Measurements from ENCODE around the gene NEU3.

DNA sequence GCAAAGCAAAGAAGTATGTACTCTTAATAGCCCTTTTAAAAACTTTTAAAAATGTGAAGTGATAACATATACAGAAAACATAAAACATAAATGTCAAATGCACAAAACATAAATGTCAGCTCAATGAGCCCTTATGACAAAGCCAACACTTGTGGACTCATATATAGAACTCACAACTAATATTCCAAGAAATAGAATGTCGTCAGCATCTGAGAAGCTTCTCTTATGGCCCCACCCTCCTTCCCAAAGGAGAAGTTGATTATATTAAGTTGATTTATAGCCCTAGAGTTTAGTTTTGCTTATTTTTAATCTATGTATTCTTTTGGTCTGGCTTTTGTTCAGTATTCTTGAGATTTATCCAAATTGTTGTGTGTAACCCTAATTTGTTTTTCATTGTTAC lies 13.8 kb downstream of the NEU3 start:
- TF ChIP-seq ZNF557 (CRISPR knock-in tag; IDR thresholded peaks at IDR 0.05) (no peak), FOXP1 (IDR thresholded peaks at IDR 0.05) (no peak), FOXP1 (CRISPR knock-in tag; IDR thresholded peaks at IDR 0.05) (no peak), RERE (CRISPR knock-in tag; IDR thresholded peaks at IDR 0.05; ENCODE audit: low read depth) (no peak), FLYWCH1 (CRISPR knock-in tag; IDR thresholded peaks at IDR 0.05) (no peak)
